AG09319 (cell line): Measurements from ENCODE around the gene ABI2.

Source experiments
- DNase-seq: peaks from one replicate; pipeline ENCODE4 v3.0.0-alpha.2; 2010; ENCODE audit warnings: low read depth; ENCODE audit errors: extremely low read depth
- TF ChIP-seq, protein P1 (sequence below): IDR thresholded peaks from 2 replicates; pipeline ENCODE4 v1.5.1; 2011; ENCODE audit warnings: low read depth, mild to moderate bottlenecking, inconsistent platforms, low read length, moderate library complexity

ABI2 gene

DNA sequence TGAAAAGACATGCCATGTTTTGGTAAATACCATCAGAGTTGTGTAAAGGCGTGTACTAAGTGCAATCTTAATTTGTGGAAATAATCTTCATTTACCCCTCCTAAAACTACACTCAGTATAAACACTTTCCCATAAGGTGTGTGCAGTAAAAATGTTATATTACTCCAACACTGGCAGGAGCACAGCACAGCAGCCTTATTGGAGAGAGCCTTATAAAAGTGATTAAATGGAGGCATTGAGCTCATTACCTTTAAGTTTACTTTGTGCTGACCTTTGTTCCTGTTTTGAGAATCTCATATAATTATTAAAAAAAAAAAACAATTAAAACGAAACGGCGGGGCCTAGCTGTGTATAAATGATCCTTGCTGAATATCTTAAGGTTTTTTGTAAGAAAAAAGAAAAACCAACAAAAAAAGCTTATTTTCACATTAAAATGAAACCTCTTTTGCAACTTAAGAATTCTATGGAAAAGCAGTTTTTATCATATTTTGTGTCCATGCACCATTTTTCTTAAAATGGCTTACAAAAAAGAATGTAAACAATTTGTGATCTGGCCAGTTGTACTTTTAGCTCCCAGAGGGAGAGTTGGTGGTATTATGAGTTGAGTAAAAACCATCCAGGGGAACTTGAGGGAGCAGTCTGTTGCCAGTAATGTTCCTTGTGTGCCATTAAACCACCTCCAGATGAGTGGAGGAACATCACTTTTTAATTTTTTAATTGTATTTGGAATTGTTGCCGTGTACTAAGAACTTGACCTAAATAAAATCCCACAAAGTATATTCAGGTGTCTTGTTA, 103.4 kb downstream of the ABI2 start:
- no peak for DNase-seq

DNA sequence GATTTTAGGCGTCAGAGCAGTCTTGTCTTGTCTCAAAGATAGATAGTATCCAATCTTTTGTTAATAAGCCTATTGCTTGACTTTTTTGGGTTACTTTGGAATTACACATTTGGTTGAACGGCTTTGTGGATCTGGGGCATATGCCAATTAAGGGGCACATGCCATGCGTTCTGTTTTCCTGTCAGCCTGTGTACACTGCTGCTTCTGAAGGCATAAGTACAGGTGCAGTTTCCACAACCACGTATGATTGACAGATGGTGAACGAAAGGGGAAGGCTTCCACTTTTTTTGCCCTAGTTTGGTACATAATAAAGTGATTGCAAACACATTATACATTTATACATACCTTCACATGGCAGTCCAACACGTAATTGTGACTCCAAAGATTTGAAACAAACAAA, 104.6 kb downstream of the ABI2 start:
- TF ChIP-seq, protein P1, sequence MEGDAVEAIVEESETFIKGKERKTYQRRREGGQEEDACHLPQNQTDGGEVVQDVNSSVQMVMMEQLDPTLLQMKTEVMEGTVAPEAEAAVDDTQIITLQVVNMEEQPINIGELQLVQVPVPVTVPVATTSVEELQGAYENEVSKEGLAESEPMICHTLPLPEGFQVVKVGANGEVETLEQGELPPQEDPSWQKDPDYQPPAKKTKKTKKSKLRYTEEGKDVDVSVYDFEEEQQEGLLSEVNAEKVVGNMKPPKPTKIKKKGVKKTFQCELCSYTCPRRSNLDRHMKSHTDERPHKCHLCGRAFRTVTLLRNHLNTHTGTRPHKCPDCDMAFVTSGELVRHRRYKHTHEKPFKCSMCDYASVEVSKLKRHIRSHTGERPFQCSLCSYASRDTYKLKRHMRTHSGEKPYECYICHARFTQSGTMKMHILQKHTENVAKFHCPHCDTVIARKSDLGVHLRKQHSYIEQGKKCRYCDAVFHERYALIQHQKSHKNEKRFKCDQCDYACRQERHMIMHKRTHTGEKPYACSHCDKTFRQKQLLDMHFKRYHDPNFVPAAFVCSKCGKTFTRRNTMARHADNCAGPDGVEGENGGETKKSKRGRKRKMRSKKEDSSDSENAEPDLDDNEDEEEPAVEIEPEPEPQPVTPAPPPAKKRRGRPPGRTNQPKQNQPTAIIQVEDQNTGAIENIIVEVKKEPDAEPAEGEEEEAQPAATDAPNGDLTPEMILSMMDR: no peak
- DNase-seq: no peak

More for the DNA sequence above, 103.4 kb downstream of the ABI2 start:
- TF ChIP-seq, protein P1: no peak

DNA sequence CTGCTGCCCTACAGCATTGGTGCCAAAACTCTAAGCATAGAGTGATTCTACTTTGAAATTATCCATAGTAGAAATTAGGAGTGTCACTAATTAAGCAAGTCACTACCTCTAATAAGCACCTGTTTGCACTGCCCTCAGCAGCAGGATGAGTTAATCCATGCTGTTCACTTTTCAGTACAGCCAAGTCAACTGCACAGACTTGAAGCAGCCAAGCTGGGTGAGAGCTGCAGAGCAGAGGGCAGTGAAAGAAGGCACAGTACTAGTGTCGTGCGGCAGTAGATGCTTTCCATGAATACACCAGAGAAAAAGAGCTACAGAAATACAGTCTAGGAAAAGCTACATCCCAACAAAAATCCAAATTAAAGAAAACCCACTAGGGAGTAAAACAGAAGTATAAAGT, 108.3 kb downstream of the ABI2 start:
- no peak for DNase-seq
- TF ChIP-seq, protein P1: no peak

DNA sequence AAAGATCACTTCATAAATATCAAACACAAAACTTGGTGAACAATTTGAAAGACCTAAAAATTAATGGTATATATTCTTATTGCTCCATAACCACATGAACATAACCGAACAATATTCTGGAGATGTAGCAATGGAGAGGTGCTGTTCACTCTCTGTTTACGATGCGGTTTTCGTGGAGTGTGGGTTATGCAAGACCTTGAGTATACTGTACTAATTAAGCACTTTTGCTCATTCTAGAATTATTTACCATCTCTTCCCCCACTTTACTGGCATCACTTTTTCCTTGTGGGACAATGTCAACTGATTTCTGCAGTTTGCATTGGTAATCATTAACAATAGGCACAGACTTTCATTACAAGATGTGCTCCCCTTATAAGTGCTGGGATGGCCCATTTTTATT, 109.3 kb downstream of the ABI2 start:
- no peak for DNase-seq
- TF ChIP-seq, protein P1: no peak

DNA sequence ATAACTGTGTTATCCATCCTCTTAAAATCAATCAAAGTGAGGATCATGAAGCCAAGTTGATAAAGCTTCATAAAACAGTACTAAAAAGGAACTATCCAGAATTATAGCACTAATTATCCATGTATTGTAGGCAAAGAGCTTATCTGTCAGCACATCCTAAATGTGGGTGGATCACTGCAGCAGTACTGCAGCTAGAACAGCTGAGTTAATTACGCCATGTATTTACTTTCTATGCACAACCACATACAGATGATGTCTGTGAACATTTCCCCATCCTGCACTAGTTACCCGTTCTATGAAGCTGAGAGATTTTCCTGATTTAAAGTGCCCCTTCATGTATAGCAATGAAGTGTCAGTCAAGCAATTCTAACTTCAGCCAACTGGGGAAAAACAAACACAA, 110.3 kb downstream of the ABI2 start:
- TF ChIP-seq, protein P1: no peak
- no peak for DNase-seq

DNA sequence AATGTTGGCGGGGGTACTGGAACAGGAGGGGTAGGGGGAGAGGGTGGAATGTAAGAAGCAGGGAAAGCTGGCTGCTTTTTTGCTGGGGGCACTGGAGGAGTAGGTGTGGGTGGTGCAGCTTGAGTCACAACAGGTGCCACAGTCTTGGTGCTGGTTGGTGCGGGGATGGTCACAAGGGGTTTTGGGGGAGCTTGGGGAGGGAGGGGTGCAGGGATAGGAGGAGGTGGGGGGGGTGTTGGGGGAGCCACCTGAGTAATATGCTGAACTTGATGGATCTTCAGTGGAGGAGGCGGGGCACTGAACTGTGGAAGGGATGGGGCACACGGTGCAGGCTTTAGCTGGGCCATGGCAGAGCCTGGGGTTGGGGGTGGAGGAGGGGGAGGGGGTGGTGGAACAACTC, 112.5 kb downstream of the ABI2 start:
- no peak for DNase-seq
- TF ChIP-seq, protein P1: no peak

DNA sequence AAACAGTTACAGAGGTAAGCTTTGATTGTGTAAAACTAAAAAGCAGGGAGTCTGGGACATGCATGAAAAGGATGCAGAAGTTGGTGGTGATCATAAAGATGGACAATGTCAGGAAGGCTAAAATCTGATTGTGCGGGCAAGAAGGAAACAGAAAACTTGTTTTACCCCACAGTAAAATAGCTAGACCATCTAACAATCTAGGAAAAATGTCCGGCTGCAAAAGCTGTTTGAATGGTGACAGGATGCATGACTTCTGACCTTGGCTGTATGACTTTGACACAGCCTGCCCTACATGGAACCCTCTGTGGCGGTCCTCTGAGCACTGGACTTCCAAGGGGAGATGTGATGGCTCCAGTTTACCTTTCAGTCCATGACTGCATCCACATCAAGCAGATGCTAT, 113.3 kb downstream of the ABI2 start:
- TF ChIP-seq, protein P1: no peak
- DNase-seq: no peak
